B cell (primary cell): ENCODE results near the gene OR7A17. TPM values are rescaled to one million over a fixed set of nuclear protein-coding genes. Genes with fewer than 3 reads are reported as not detected.

Experiments used
- ATAC-seq: fragments of 200-7000 bp; cut with Tn5 transposase; one replicate; pipeline ENCODE4 v1.10.0; 2021; ENCODE audit warnings: low read depth, mild to moderate bottlenecking, moderate number of reproducible peaks, moderate library complexity
- CTCF ChIA-PET: fragments of 350-600 bp; sonication (Branson Sonifier 250); formaldehyde crosslinking; loops from one replicate; lab custom pipeline; 2021; ENCODE audit warnings: antibody characterized with exemption, inconsistent platforms; lab: Charles Lee
- POLR2A ChIA-PET: fragments of 350-600 bp; sonication (Branson Sonifier 250); formaldehyde crosslinking; loops from one replicate; lab custom pipeline; 2021; ENCODE audit warnings: antibody characterized with exemption; lab: Charles Lee
- DNase-seq: peaks from one replicate; pipeline ENCODE4 v3.0.0; 2013
- H2AFZ ChIP-seq: 2 replicates; pipeline ENCODE4 v1.6.1; 2012; ENCODE audit warnings: mild to moderate bottlenecking, low read depth, low read length; ENCODE audit not compliant: insufficient read depth, poor library complexity, severe bottlenecking
- H3K27ac ChIP-seq, 2 donors: 1 replicate in 1 of 2; 2 replicates in 1 of 2; pipeline ENCODE4 v1.5.1; 2012 to 2013; ENCODE audit warnings: low read length in 2 of 2, mild to moderate bottlenecking in 2 of 2, moderate library complexity in 1 of 2
- H3K27me3 ChIP-seq, 4 experiments: fragments of 200-600 bp in 1 of 4; sonication (generic) in 1 of 4; replicated peaks in 1 of 4; 1 replicate in 2 of 4; 2 replicates in 2 of 4; pipeline versions ENCODE4 v1.6.1 to v1.7.0; 2013 to 2016; ENCODE audit warnings: low read length in 3 of 4, mild to moderate bottlenecking in 2 of 4, mixed read lengths in 1 of 4, moderate library complexity in 1 of 4; ENCODE audit not compliant: insufficient read depth in 4 of 4, control insufficient read depth in 3 of 4; ENCODE audit errors: control extremely low read depth in 1 of 4
- H3K36me3 ChIP-seq, 2 experiments: replicated peaks in 1 of 2; 1 replicate in 1 of 2; 2 replicates in 1 of 2; pipeline versions ENCODE4 v1.6.1 to v1.7.1; 2013; ENCODE audit warnings: low read length in 1 of 2; ENCODE audit not compliant: insufficient read depth in 2 of 2, control insufficient read depth in 1 of 2; ENCODE audit errors: control extremely low read depth in 1 of 2, extremely low read depth in 1 of 2
- H3K4me1 ChIP-seq, 2 donors: fragments of 200-600 bp in 1 of 2; sonication (generic) in 1 of 2; 1 replicate in 1 of 2; 2 replicates in 1 of 2; pipeline versions ENCODE4 v1.5.1 to v1.6.1; 2013 to 2017; ENCODE audit warnings: low read length in 2 of 2; ENCODE audit not compliant: control insufficient read depth in 2 of 2, insufficient read depth in 2 of 2
- H3K4me2 ChIP-seq: replicated peaks from 2 replicates; pipeline ENCODE3; 2012; ENCODE audit warnings: mild to moderate bottlenecking, low read depth, low read length; ENCODE audit not compliant: poor library complexity, severe bottlenecking
- H3K4me3 ChIP-seq, 5 experiments: fragments of 200-600 bp in 1 of 5; sonication (generic) in 1 of 5; 1 replicate in 3 of 5; 2 replicates in 2 of 5; pipeline versions ENCODE4 v1.5.1 to v1.7.0; 2011 to 2016; ENCODE audit warnings: low read length in 4 of 5, mild to moderate bottlenecking in 4 of 5, low read depth in 2 of 5, control low read depth in 1 of 5, moderate library complexity in 1 of 5; ENCODE audit not compliant: insufficient read depth in 1 of 5; ENCODE audit errors: control extremely low read depth in 1 of 5, extremely low read depth in 1 of 5
- H3K79me2 ChIP-seq: fragments of 200-600 bp; sonication (generic); one replicate; pipeline ENCODE4 v1.6.0; 2016; ENCODE audit warnings: low read length; ENCODE audit not compliant: control insufficient read depth, insufficient read depth
- H3K9ac ChIP-seq: fragments of 200-600 bp; sonication (generic); 2 replicates; pipeline ENCODE4 v1.6.1; 2017; ENCODE audit warnings: mild to moderate bottlenecking, low read length, moderate library complexity
- H3K9me3 ChIP-seq, 3 donors: one replicate each; pipeline versions ENCODE4 v1.6.1 to v1.7.1; 2013; ENCODE audit warnings: low read length in 2 of 3; ENCODE audit not compliant: control insufficient read depth in 2 of 3, insufficient read depth in 1 of 3; ENCODE audit errors: control extremely low read depth in 1 of 3
- H4K20me1 ChIP-seq: 2 replicates; pipeline ENCODE4 v1.6.0; 2012; ENCODE audit warnings: mild to moderate bottlenecking, low read length; ENCODE audit not compliant: insufficient read depth, control insufficient read depth, poor library complexity, severe bottlenecking
- H3K27ac Mint-ChIP-seq: one replicate; pipeline ENCODE4 v1.8.0; 2021; ENCODE audit warnings: mixed read lengths
- H3K27me3 Mint-ChIP-seq: one replicate; pipeline ENCODE4 v1.8.0; 2021; ENCODE audit warnings: mixed read lengths
- H3K4me1 Mint-ChIP-seq: one replicate; pipeline ENCODE4 v1.8.0; 2021; ENCODE audit warnings: mixed read lengths
- H3K4me3 Mint-ChIP-seq: one replicate; pipeline ENCODE4 v1.8.0; 2021; ENCODE audit warnings: mixed read lengths
- H3K9me3 Mint-ChIP-seq: one replicate; pipeline ENCODE4 v1.8.0; 2022; ENCODE audit warnings: mixed read lengths; ENCODE audit not compliant: insufficient read depth
- CTCF ChIP-seq: fragments of 200-600 bp; IDR thresholded peaks from one replicate; pipeline ENCODE4 v1.8.0; 2022; ENCODE audit warnings: antibody characterized with exemption, mild to moderate bottlenecking
- EZH2 ChIP-seq: IDR thresholded peaks from 2 replicates; pipeline ENCODE4 v1.6.1; 2012; ENCODE audit warnings: borderline replicate concordance, low read depth, mild to moderate bottlenecking, moderate library complexity, low read length; ENCODE audit not compliant: insufficient read depth, poor library complexity, severe bottlenecking
- WGBS: methylation state at CpG from one replicate; pipeline ENCODE4 v1.1.5; 2013; ENCODE audit warnings: missing lambda C conversion rate; ENCODE audit not compliant: insufficient coverage; 5-methylcytosine and 5-hydroxymethylcytosine counted together
- intact Hi-C: fragments of 100-400 bp; cut with micrococcal nuclease; formaldehyde crosslinking; loops from one replicate; pipeline ENCODE4 v1.10.0; 2022
- polyA minus RNA-seq: library from RNA; depleted of rRNA, polyadenylated mRNA; stranded (reverse); fragments of >200 nt; gene quantifications from 2 replicates; pipeline ENCODE4 v1.2.3, GENCODE V29; 2012
- polyA plus RNA-seq: library from polyadenylated mRNA; depleted of rRNA; stranded (reverse); fragments of >200 nt; gene quantifications from 2 replicates; pipeline ENCODE4 v1.2.3, GENCODE V29; 2012
- total RNA-seq, 2 donors: library from RNA; stranded (reverse); fragments of 120-200 nt in 1 of 2; gene quantifications; 1 replicate in 1 of 2; 2 replicates in 1 of 2; pipeline versions ENCODE4 v1.2.3 to v1.2.4, GENCODE V29; 2013 to 2022

The OR7A17 gene
- total RNA-seq, result not detected in 2 replicates
- total RNA-seq (2013), result not detected
- polyA plus RNA-seq, result not detected in 2 replicates
- not detected in 2 replicates for polyA minus RNA-seq

GRCh38 chr19:14886032-14886431, at the start of gene OR7A17:
Gene OR7A17 (minus strand): TSS chr19:14886132. CDS start chr19:14881355, 4,777 bp downstream.
- no peak within 1 kb of the TSS for H3K9ac ChIP-seq
- no peak for TF ChIP-seq CTCF
- no peak for TF ChIP-seq EZH2
- Mint-ChIP-seq H3K4me1 (peaks cover 40% of the 10 kb centered on the region), H3K27me3 (peaks cover 13% of the 10 kb centered on the region), H3K4me3 (no peak within 1 kb of the TSS), H3K27ac (peak within 1 kb of the TSS; percentile 62), H3K9me3 (no peaks in the 10 kb centered on the region)
- no peak within 1 kb of the TSS for H3K27ac ChIP-seq
- CTCF ChIA-PET, result no interaction called here
- intact Hi-C loops, result no loop called here
- no peaks in the 10 kb centered on the region for H4K20me1 ChIP-seq
- peaks cover 21 to 22% of the 10 kb centered on the region in 2 donors for H3K4me1 ChIP-seq
- H2AFZ ChIP-seq, result no peak within 1 kb of the TSS
- no peak within 1 kb of the TSS for H3K4me3 ChIP-seq
- ATAC-seq, result no peak
- no peak within 1 kb of the TSS for H3K4me2 ChIP-seq
- POLR2A ChIA-PET, result no interaction called here
- peaks cover 0 to 5% (median 1%) of the 10 kb centered on the region in 4 experiments for H3K27me3 ChIP-seq
- H3K36me3 ChIP-seq, result no peaks in the 10 kb centered on the region
- DNase-seq, result no peak
- WGBS, result 100% methylated on average over 1 of the region's 4 CpGs
- H3K9me3 ChIP-seq, result no peaks in the 10 kb centered on the region
- no peaks in the 10 kb centered on the region for H3K79me2 ChIP-seq

DNA sequence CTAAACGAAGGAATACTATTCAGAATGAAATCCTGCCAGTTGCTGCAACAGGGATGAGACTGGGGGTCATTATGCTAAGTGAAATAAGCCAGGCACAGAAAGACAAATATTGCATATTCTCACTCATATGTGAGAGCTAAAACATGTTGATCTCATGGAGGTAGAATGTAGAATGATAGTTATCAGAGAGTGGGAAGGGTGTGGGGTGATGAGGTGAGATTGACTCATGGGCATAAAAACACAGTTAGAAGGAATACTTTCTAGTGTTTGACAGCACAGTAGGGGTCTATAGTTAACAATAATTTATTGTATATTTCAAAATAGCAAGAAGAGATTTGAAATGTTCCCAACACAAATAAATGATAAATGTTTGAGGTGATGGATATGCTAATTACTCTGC, 47.6 kb upstream of the OR7A17 start:
- no peaks in the 10 kb centered on the region for H3K9me3 ChIP-seq
- no peak overlapping the region for H3K4me2 ChIP-seq
- H3K9ac ChIP-seq, result no peak overlapping the region
- H4K20me1 ChIP-seq, result no peaks in the 10 kb centered on the region
- Mint-ChIP-seq H3K4me1 (no peaks in the 10 kb centered on the region), H3K9me3 (peaks cover 2% of the 10 kb centered on the region), H3K27ac (no peak overlapping the region), H3K4me3 (no peak overlapping the region), H3K27me3 (peaks cover 37% of the 10 kb centered on the region)
- H3K79me2 ChIP-seq, result no peaks in the 10 kb centered on the region
- no CpG with 5 or more reads among the region's 1 CpG for WGBS
- ATAC-seq, result no peak
- ChIA-PET POLR2A (no interaction called here), CTCF (no interaction called here)
- peaks cover 0 to 4% (median 2%) of the 10 kb centered on the region in 4 experiments for H3K27me3 ChIP-seq
- H2AFZ ChIP-seq, result no peak overlapping the region
- TF ChIP-seq EZH2 (no peak), CTCF (no peak)
- no peaks in the 10 kb centered on the region for H3K4me1 ChIP-seq
- intact Hi-C loops, result no loop called here
- no peaks in the 10 kb centered on the region for H3K36me3 ChIP-seq
- no peak overlapping the region for H3K27ac ChIP-seq
- no peak for DNase-seq
- no peak overlapping the region for H3K4me3 ChIP-seq
